MM.1S (cell line): ENCODE data around the gene C12orf56.

Source experiments
- CTCF ChIP-seq: fragments of 300-600 bp; sonication (generic); IDR thresholded peaks from 2 replicates; pipeline ENCODE4 v1.5.1; 2016; ENCODE audit warnings: antibody characterized with exemption, low read length, mixed read lengths
- EZH2 ChIP-seq: fragments of 300-600 bp; sonication (generic); optimal IDR thresholded peaks from 2 replicates; pipeline ENCODE3; 2017; ENCODE audit warnings: low read depth, mild to moderate bottlenecking, antibody characterized with exemption, low read length, mixed read lengths

- TF ChIP-seq CTCF (no peak), EZH2 (no peak)
Measured at GRCh38 chr12:64216239-64216638, 174.3 kb downstream of the C12orf56 start.
